BJ (cell line): Measurements from ENCODE around the gene MATK. TPM values are rescaled to one million over a fixed set of nuclear protein-coding genes. Genes with fewer than 3 reads are reported as not detected.

Source experiments
- CTCF ChIA-PET: fragments of 350-600 bp; formaldehyde crosslinking; extraction: SDS; loops from one replicate; lab custom pipeline; 2021; ENCODE audit warnings: antibody characterized with exemption, inconsistent platforms; lab: Yijun Ruan, JAX
- POLR2A ChIA-PET: fragments of 300-600 bp; sonication (Branson Sonifier 250); formaldehyde crosslinking; extraction: SDS; loops from one replicate; lab custom pipeline; 2021; ENCODE audit warnings: antibody characterized with exemption; lab: Charles Lee
- DNase-seq: peaks from one replicate; pipeline ENCODE4 v3.0.0-alpha.2; 2011; ENCODE audit warnings: low read depth
- H3K27me3 ChIP-seq: 2 replicates; pipeline ENCODE4 v1.6.0; 2011; ENCODE audit warnings: low read length; ENCODE audit not compliant: control insufficient read depth, insufficient read depth
- H3K36me3 ChIP-seq: 2 replicates; pipeline ENCODE4 v1.5.1; 2011; ENCODE audit warnings: low read length; ENCODE audit not compliant: control insufficient read depth, insufficient read depth
- H3K4me3 ChIP-seq: 2 replicates; pipeline ENCODE4 v1.5.1; 2011; ENCODE audit warnings: low read depth, mild to moderate bottlenecking, control low read depth, low read length
- CTCF ChIP-seq: IDR thresholded peaks from 2 replicates; pipeline ENCODE4 v1.5.1; 2011; ENCODE audit warnings: low read depth, mild to moderate bottlenecking, control low read depth, inconsistent platforms, low read length, moderate library complexity; ENCODE audit not compliant: insufficient read depth
- polyA plus RNA-seq: library from polyadenylated mRNA; depleted of rRNA; stranded (reverse); fragments of >200 nt; gene quantifications from 2 replicates; pipeline ENCODE4 v1.2.3, GENCODE V29; 2011; rRNA removed
- small RNA-seq: library from RNA; depleted of rRNA; stranded (forward); fragments of <200 nt; gene quantifications from one replicate; pipeline ENCODE3, GENCODE V24; 2012; ENCODE audit warnings: low replicate concordance, low read depth; ENCODE audit not compliant: insufficient read length

Gene MATK
- polyA plus RNA-seq, 1 experiment: not detected

- Histone ChIP-seq H3K4me3 (no peak overlapping the region), H3K27me3 (no peaks in the 10 kb centered on the region), H3K36me3 (no peaks in the 10 kb centered on the region)
- TF ChIP-seq CTCF: no peak
- DNase-seq: no peak
- ChIA-PET POLR2A (no interaction called here), CTCF (interaction anchor here (1.1 to 1.4 kb wide), 2 partner anchors 16 to 34 kb away, joined by 3 read pairs; partner anchors contain the start of gene PIP5K1C)
These were observed 51.9 kb downstream of the MATK start for GRCh38 chr19:3734310-3734600.

GRCh38 chr19:3733549-3734309 lies 52.5 kb downstream of the MATK start:
- Histone ChIP-seq H3K4me3 (no peak overlapping the region), H3K36me3 (no peaks in the 10 kb centered on the region), H3K27me3 (no peaks in the 10 kb centered on the region)
- DNase-seq: no peak
- CTCF ChIA-PET: interaction anchor here (1.1 to 1.4 kb wide), 2 partner anchors 15 to 34 kb away, joined by 3 read pairs; partner anchors contain the start of gene PIP5K1C
- TF ChIP-seq CTCF: no peak
- POLR2A ChIA-PET: no interaction called here

GRCh38 chr19:3732108-3732507 lies 54.1 kb downstream of the MATK start:
- Histone ChIP-seq H3K4me3 (no peak overlapping the region), H3K36me3 (no peaks in the 10 kb centered on the region), H3K27me3 (no peaks in the 10 kb centered on the region)
- DNase-seq: no peak
- POLR2A ChIA-PET: no interaction called here
- CTCF ChIA-PET: interaction anchor here (0.6 to 1.8 kb wide), 2 partner anchors 13 to 403 kb away, joined by 3 to 12 read pairs; no protein-coding TSS in a partner anchor
- TF ChIP-seq CTCF: no peak

- 0 out of 2 replicates have a peak, but pooled peaks cover 2% of the 10 kb centered on the region for H3K27me3 ChIP-seq
- ChIA-PET CTCF (interaction anchor here (1.4 kb wide), 1 partner anchor 10 kb away, joined by 4 read pairs; no protein-coding TSS in a partner anchor), POLR2A (no interaction called here)
- H3K36me3 ChIP-seq: no peaks in the 10 kb centered on the region
- DNase-seq: no peak
- no peak for TF ChIP-seq CTCF
- H3K4me3 ChIP-seq: no peak overlapping the region
These were observed 55.7 kb downstream of the MATK start for GRCh38 chr19:3730457-3730958.

Small RNA genes lying within 50 kb of the gene (small RNA-seq; reads per million reads assigned to genes)
- not detected for gene AC005777.1

Other genes starting within 250 kb of the MATK start
- gene TEKTIP1, start 247.2 kb downstream of the MATK start, polyA plus RNA-seq: not detected in 2 replicates
- 35.0 and 54.7 TPM in 2 replicates for gene MFSD12, start 228.8 kb downstream of the MATK start, polyA plus RNA-seq
- gene HMG20B, start 213.4 kb downstream of the MATK start, polyA plus RNA-seq: 39.7 and 54.2 TPM in 2 replicates
- 0.36 and 0.63 TPM in 2 replicates for gene GIPC3, start 200.9 kb downstream of the MATK start, polyA plus RNA-seq
- gene TBXA2R, start 179.5 kb downstream of the MATK start, polyA plus RNA-seq: 0.54 and 1.2 TPM in 2 replicates
- gene CACTIN, start 159.6 kb downstream of the MATK start, polyA plus RNA-seq: 9.3 and 13.8 TPM in 2 replicates
- gene PIP5K1C, start 85.9 kb downstream of the MATK start, polyA plus RNA-seq: 14.2 and 35.3 TPM in 2 replicates
- not detected in 2 replicates for gene TJP3, start 78.0 kb downstream of the MATK start, polyA plus RNA-seq
- gene APBA3, start 24.7 kb downstream of the MATK start, polyA plus RNA-seq: 7.7 and 12.4 TPM in 2 replicates
- gene MRPL54, start 23.7 kb downstream of the MATK start, polyA plus RNA-seq: 70.1 and 77.7 TPM in 2 replicates
- gene RAX2, start 14.2 kb downstream of the MATK start, polyA plus RNA-seq: not detected in 2 replicates
- 0.15 TPM in 1 of 2 replicates, not detected in the other for gene ZFR2, start 82.7 kb upstream of the MATK start, polyA plus RNA-seq
- gene ATCAY, start 94.3 kb upstream of the MATK start, polyA plus RNA-seq: 0.01 TPM in 1 of 2 replicates, not detected in the other
- not detected in 2 replicates for gene NMRK2, start 146.7 kb upstream of the MATK start, polyA plus RNA-seq
- gene DAPK3, start 184.7 kb upstream of the MATK start, polyA plus RNA-seq: 132 and 178 TPM in 2 replicates
- gene EEF2, start 199.1 kb upstream of the MATK start, polyA plus RNA-seq: 1,661 and 2,469 TPM in 2 replicates
- gene PIAS4, start 221.4 kb upstream of the MATK start, polyA plus RNA-seq: 10.9 and 18.2 TPM in 2 replicates